Small intestine (tissue), 7 donors: Measurements from ENCODE around the gene CASP7. TPM values are rescaled to one million over a fixed set of nuclear protein-coding genes. Genes with fewer than 3 reads are reported as not detected.

Experiments
- DNase-seq, 2 donors: peaks; one replicate each; pipeline versions ENCODE4 v3.0.0 to v3.0.0-alpha.2; 2013
- FAIRE-seq: peaks from 2 replicates; lab custom pipeline; 2012; peaks lifted over from hg19 to GRCh38; lab: Jason Lieb, UNC
- H3K27ac ChIP-seq, 3 donors: one replicate each; pipeline ENCODE4 v1.5.1; 2013; ENCODE audit warnings: low read length in 2 of 3, mild to moderate bottlenecking in 2 of 3, control low read depth in 1 of 3, inconsistent platforms in 1 of 3, low read depth in 1 of 3, moderate library complexity in 1 of 3
- H3K27me3 ChIP-seq, 3 donors: one replicate each; pipeline ENCODE4 v1.6.1; 2013; ENCODE audit warnings: low read length in 3 of 3, inconsistent platforms in 1 of 3; ENCODE audit not compliant: control insufficient read depth in 3 of 3, insufficient read depth in 3 of 3
- H3K36me3 ChIP-seq, 3 donors: one replicate each; pipeline ENCODE4 v1.6.1; 2013; ENCODE audit warnings: low read length in 3 of 3, inconsistent platforms in 1 of 3, low read depth in 1 of 3, mild to moderate bottlenecking in 1 of 3, moderate library complexity in 1 of 3; ENCODE audit not compliant: control insufficient read depth in 3 of 3, insufficient read depth in 2 of 3
- H3K4me1 ChIP-seq, 3 donors: one replicate each; pipeline ENCODE4 v1.6.1; 2013; ENCODE audit warnings: low read length in 2 of 3, inconsistent platforms in 1 of 3, low read depth in 1 of 3, mild to moderate bottlenecking in 1 of 3, moderate library complexity in 1 of 3; ENCODE audit not compliant: control insufficient read depth in 3 of 3, insufficient read depth in 2 of 3
- H3K4me3 ChIP-seq, 3 donors: one replicate each; pipeline ENCODE4 v1.5.1; 2013; ENCODE audit warnings: low read length in 3 of 3, control low read depth in 1 of 3, inconsistent platforms in 1 of 3, low read depth in 1 of 3, mild to moderate bottlenecking in 1 of 3, moderate library complexity in 1 of 3
- H3K9me3 ChIP-seq, 2 donors: one replicate each; pipeline ENCODE4 v1.6.1; 2013; ENCODE audit warnings: low read depth in 1 of 2, low read length in 1 of 2; ENCODE audit not compliant: control insufficient read depth in 2 of 2, insufficient read depth in 1 of 2
- WGBS, 3 donors: extraction: QIAGEN DNeasy Blood & Tissue Kit; methylation state at CpG; one replicate each; pipeline ENCODE4 v1.1.7; 2013; 5-methylcytosine and 5-hydroxymethylcytosine counted together
- polyA plus RNA-seq, 4 donors: library from polyadenylated mRNA; stranded (reverse) in 3 of 4; unstranded in 1 of 4; fragments of 200-250 nt in 3 of 4; fragments of 120-200 nt in 1 of 4; gene quantifications; one replicate each; pipeline versions ENCODE4 v1.2.1 to v1.2.3, GENCODE V29; 2013
- donor health status: healthy with polysubstance abuse.
- donor health status: control.
- donor health status: control.
- donor health status: Bipolar disorder and iron deficiency.
- donor health status: healthy.

The CASP7 gene
- polyA plus RNA-seq, 4 donors = 33.5 to 139 (median 74.8) TPM

DNA sequence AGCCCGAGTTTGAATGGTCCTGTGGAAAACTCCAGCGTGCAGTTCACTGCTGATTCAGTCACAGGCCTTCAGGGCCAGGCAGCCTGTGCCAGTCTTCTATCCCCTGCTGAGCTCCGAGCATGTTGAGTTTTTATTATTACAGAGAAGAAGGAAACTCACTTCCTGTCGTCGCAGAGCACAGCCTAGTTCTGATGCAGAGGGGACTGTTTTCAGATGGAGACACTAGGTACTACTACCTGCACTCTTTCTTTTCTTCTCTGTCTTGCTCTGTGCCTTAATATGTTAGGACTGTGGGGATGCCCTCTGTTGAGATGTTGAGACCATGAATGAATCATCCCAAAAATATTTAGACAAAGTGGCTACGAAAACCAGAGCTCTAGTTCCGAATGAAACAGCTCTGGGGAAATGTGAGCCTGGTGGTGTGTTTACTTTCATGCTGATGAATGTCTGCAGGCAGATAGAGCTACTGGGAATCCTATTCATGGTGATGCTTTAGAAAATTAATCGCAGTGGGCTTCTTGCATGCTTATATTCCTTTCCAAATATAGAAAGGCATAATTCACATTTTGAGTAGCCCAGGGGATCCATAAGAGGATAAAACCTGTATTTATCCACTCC is 29.6 kb downstream of the CASP7 start:
- H3K36me3 ChIP-seq = peaks cover 0 to 27% (median 6%) of the 10 kb centered on the region in 3 donors
- H3K27ac ChIP-seq = no peak overlapping the region
- DNase-seq = no peak
- peaks cover 0 to 8% (median 5%) of the 10 kb centered on the region in 3 donors for H3K4me1 ChIP-seq
- H3K4me3 ChIP-seq = no peak overlapping the region
- FAIRE-seq = no peak
- H3K9me3 ChIP-seq = no peaks in the 10 kb centered on the region
- WGBS, 3 donors = 58 to 85% (median 75%) methylated on average over 8 of the region's 8 CpGs
- no peaks in the 10 kb centered on the region for H3K27me3 ChIP-seq

DNA sequence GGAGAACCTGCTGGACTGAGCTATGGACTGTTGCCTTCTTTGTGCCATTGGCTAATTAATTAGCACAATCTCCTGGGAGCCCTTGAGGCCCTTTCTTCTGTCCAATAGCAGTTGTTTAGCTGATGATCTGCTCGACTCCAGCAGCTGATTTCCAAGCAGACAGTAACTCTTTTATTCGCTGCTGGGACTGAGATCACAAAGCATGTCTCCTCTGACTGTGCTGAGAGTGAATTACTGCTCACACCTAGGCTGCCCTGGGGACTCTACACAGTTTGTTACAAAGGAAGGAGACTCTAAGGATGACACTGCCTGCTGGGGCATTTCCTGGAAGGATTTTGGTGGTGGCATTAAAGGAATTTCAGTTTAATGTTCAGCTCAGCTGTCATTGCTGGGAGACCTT is 31.4 kb downstream of the CASP7 start:
- H3K27ac ChIP-seq = no peak overlapping the region
- no peaks in the 10 kb centered on the region for H3K27me3 ChIP-seq
- 18 to 40% (median 39%) methylated on average over 2 of the region's 2 CpGs for WGBS, 3 donors
- FAIRE-seq (no peak), DNase-seq (no peak)
- peaks cover 0 to 5% (median 2%) of the 10 kb centered on the region in 3 donors for H3K4me1 ChIP-seq
- no peaks in the 10 kb centered on the region for H3K9me3 ChIP-seq
- no peak overlapping the region for H3K4me3 ChIP-seq
- H3K36me3 ChIP-seq = peaks cover 0 to 42% (median 6%) of the 10 kb centered on the region in 3 donors

DNA sequence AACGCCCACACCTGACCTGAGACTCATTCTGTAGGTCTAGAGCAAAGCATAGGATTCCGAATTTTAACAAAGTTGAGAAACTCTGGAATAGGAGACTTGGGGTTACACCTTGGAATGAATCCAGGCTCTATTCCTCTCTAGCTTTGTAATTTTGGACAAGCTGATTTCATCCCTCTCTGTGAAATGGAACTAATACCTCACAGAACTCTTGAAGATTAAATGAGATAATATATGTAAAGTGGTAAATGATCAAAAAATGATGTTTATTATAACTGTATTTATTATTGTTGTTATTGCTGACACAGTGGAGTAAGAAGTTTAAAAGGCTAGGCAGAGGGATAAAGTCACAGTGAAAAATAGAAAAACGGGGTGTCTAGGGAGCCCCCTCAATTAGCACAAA is 32.3 kb downstream of the CASP7 start:
- Histone ChIP-seq H3K36me3 (peaks cover 0 to 40% (median 6%) of the 10 kb centered on the region in 3 donors), H3K27me3 (no peaks in the 10 kb centered on the region), H3K27ac (no peak overlapping the region), H3K4me1 (peaks cover 0 to 5% (median 2%) of the 10 kb centered on the region in 3 donors), H3K9me3 (no peaks in the 10 kb centered on the region), H3K4me3 (no peak overlapping the region)
- no peak for DNase-seq
- no peak for FAIRE-seq
- WGBS, 3 donors = 91 to 96% (median 93%) methylated on average over 3 of the region's 3 CpGs

DNA sequence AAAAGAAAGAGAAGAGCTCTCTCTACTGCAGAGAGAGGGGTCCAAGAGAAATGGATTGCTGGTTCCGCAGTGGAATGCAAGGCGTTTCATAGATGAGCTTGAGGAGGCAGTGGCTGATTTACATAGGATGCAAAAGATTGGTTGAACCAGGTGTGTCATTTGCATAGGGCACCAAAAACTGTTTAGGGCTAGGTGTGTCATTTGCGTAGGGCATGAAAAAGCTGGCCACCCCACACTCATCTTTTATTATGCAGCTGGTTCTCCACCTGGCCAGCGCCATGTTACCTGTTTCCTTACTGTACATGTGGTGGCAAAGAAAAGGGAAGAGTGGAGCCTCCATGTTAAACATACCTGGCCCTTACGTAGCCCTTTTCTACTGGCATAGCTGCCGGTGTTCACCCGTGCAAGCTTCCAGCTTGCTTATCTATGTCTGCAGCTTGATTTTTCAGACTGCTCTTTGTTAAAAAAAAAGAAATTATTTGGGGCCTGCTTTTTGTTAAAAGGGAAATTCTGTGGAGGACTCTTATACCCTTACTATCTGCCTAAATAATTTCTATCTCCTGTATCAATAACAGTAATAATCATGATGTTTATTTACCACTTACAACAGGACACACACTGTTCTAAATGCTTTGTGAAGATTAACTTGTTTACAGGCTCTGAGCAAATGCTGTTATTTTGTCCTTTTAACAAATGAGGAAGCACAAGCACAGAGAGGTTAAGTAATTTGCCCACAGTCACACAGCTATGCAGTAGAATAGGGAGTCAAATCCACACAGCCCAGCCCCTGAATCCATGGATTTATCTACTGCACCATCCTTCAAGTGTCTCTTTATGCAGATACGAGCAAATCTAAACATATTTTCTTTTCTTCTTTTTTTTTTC is 33.3 kb downstream of the CASP7 start:
- no peaks in the 10 kb centered on the region for H3K9me3 ChIP-seq
- peaks cover 0 to 5% (median 2%) of the 10 kb centered on the region in 3 donors for H3K4me1 ChIP-seq
- H3K27me3 ChIP-seq = no peaks in the 10 kb centered on the region
- peaks cover 0 to 40% (median 6%) of the 10 kb centered on the region in 3 donors for H3K36me3 ChIP-seq
- WGBS, 3 donors = 58 to 73% (median 65%) methylated on average over 8 of the region's 8 CpGs
- DNase-seq (no peak), FAIRE-seq (no peak)
- no peak overlapping the region for H3K27ac ChIP-seq
- H3K4me3 ChIP-seq = no peak overlapping the region

DNA sequence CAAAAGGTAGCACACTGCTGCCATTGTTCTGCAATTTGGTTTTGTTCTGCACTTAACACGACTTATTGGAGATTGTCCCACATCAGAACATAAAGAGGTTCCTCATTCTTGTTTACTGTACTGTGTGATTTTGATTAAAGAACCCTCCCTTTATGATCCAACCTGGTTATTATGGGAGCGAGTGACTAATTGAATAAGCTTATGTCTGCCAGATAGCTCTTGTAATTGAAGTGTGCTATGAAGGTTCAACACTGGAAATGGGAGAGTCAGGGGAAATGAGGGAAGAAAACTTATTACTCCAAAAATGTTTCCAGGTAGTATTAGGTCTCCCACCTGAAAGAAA is 33.9 kb downstream of the CASP7 start:
- WGBS, 3 donors = 18 to 54% (median 53%) methylated on average over 2 of the region's 2 CpGs
- Histone ChIP-seq H3K4me1 (peaks cover 0 to 5% (median 2%) of the 10 kb centered on the region in 3 donors), H3K27me3 (no peaks in the 10 kb centered on the region), H3K36me3 (peaks cover 0 to 40% (median 6%) of the 10 kb centered on the region in 3 donors), H3K9me3 (no peaks in the 10 kb centered on the region), H3K27ac (no peak overlapping the region), H3K4me3 (no peak overlapping the region)
- no peak for FAIRE-seq
- DNase-seq = peak in 1 of 2 donors; percentile 45

DNA sequence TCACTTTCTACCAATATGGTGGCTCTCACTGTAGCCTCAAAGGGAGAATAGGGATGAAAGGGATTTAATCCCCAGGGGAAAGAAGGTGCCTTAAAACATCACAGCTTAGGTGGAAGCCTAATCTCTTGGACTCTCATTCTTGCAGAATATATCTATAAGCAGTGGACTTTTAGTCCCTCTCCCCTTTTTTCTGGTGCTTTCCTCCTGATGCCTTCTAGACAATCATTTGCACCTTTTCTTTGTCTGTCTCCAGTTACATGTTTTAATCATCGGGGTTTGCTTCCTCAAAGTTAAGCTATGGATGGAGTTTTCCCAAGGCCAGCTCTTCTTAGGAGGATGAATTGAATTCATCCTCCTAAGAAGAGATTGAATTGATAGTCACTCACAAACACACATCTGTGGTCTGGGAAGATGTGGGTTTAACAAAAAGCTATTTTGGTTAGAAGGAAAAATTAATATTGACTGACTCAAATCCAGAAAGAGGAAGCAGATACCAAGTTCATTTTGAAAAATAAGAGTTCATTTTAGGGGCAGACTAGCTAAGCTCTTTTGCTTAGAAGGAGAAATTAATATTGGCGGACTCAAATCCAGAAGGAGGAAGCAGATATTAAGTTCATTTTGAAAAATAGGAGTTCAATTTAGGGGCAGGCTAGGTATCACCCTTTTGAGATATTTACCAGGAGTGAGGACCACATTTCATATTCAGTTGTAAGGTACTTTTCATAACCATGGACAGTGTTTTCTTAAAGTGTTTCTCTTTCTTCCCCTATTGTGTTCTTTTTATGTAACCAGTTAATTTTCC is 36.6 kb downstream of the CASP7 start:
- no peaks in the 10 kb centered on the region for H3K4me1 ChIP-seq
- no peak for FAIRE-seq
- peaks cover 0 to 45% (median 12%) of the 10 kb centered on the region in 3 donors for H3K36me3 ChIP-seq
- H3K27me3 ChIP-seq = no peaks in the 10 kb centered on the region
- no peaks in the 10 kb centered on the region for H3K9me3 ChIP-seq
- no peak overlapping the region for H3K4me3 ChIP-seq
- 66 to 86% (median 75%) methylated on average over 2 of the region's 2 CpGs for WGBS, 3 donors
- H3K27ac ChIP-seq = no peak overlapping the region
- DNase-seq = no peak

DNA sequence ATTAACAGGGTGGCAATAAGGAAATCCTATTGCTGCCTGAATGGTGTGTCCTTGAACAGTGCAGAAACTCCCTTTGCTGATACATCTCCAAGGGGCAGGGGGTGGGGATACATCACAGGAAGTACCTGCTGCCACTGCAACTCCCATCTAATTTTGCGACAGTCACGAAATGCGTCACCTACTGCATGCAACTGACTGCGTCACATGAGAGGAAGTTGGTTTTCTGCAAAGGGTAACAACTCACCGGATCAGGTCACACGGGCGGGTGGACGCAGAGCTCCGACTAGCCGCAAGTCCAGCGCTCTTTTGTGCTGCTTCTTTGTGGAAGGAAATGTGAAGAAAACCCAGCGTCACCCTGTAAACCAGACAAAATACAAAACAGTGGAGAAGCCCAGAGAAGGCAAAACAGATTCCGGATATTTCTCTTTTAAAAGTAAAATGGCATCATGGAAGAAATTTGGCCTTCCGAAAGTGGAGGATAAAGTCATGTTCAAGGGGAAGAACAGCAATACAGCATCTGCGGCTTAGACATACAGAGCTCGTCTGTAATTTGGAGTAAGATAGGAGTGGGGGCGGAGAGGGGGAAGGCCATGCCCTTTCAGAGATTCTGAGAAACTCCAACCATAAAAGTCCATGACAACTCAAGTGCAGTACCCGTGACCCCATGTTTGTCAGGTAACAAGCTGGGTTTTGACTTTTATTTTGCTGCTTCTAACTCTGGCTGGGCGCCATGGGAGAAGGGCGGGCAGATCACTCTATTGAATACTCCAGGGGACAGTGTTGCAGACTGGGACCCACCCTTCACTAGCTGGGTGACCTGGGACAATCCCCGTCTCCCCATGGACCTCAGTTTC is 39.5 kb downstream of the CASP7 start:
- DNase-seq (peak; percentile 34 to 69), FAIRE-seq (no peak)
- 88 to 92% (median 89%) methylated on average over 21 of the region's 21 CpGs for WGBS, 3 donors
- H3K36me3 ChIP-seq = peaks cover 2 to 56% (median 16%) of the 10 kb centered on the region in 3 donors
- H3K27me3 ChIP-seq = no peaks in the 10 kb centered on the region
- no peak overlapping the region for H3K4me3 ChIP-seq
- H3K4me1 ChIP-seq = no peaks in the 10 kb centered on the region
- H3K27ac ChIP-seq = no peak overlapping the region
- H3K9me3 ChIP-seq = no peaks in the 10 kb centered on the region
